OCI-LY3 (cell line): ENCODE results near the gene CEP85L.

Experiments used
- H2AFZ ChIP-seq: fragments of 200-600, 300-600 bp; shearing (Covaris generic); 2 replicates; pipeline ENCODE4 v1.6.0; 2014; ENCODE audit warnings: antibody characterized with exemption, low read depth, low read length
- H3K27ac ChIP-seq: fragments of 200-600, 300-600 bp; sonication (generic); 2 replicates; pipeline ENCODE4 v1.5.1; 2014; ENCODE audit warnings: mild to moderate bottlenecking, low read length, moderate library complexity, mixed read lengths
- H3K27me3 ChIP-seq: fragments of 200-600, 300-600 bp; sonication (generic); 2 replicates; pipeline ENCODE4 v1.6.1; 2014; ENCODE audit warnings: low read depth, low read length, mixed read lengths
- H3K36me3 ChIP-seq: fragments of 200-600, 300-600 bp; sonication (generic); replicated peaks from 2 replicates; pipeline ENCODE3; 2014; ENCODE audit warnings: low read depth, low read length, mixed read lengths
- H3K4me1 ChIP-seq: fragments of 300-600, 200-600 bp; sonication (generic); 2 replicates; pipeline ENCODE4 v1.6.1; 2014; ENCODE audit warnings: low read length, mixed read lengths
- H3K4me2 ChIP-seq: fragments of 200-600, 300-600 bp; sonication (generic); 2 replicates; pipeline ENCODE4 v1.6.1; 2014; ENCODE audit warnings: low read length, mixed read lengths
- H3K4me3 ChIP-seq: fragments of 300-600, 200-600 bp; sonication (generic); 2 replicates; pipeline ENCODE4 v1.5.1; 2014; ENCODE audit warnings: antibody characterized with exemption, mild to moderate bottlenecking, low read length, moderate library complexity
- H3K79me2 ChIP-seq: fragments of 300-600, 200-600 bp; shearing (Covaris generic); 2 replicates; pipeline ENCODE4 v1.6.1; 2014; ENCODE audit warnings: mild to moderate bottlenecking, low read length, mixed read lengths
- H3K9ac ChIP-seq: fragments of 300-600, 200-600 bp; shearing (Covaris generic); 2 replicates; pipeline ENCODE4 v1.6.0; 2014; ENCODE audit warnings: mild to moderate bottlenecking, low read length, moderate library complexity
- H3K9me3 ChIP-seq: fragments of 200-600, 300-600 bp; shearing (Covaris generic); 2 replicates; pipeline ENCODE4 v1.6.1; 2014; ENCODE audit warnings: low read length, mixed read lengths; ENCODE audit not compliant: insufficient read depth
- H4K20me1 ChIP-seq: fragments of 200-600, 300-600 bp; sonication (generic); 2 replicates; pipeline ENCODE4 v1.6.1; 2016; ENCODE audit warnings: low read length, mixed read lengths; ENCODE audit not compliant: insufficient read depth
- EZH2phosphoT487 ChIP-seq: fragments of 200-600 bp; shearing (Covaris generic); IDR thresholded peaks from 2 replicates; pipeline ENCODE4 v1.6.1; 2018; ENCODE audit warnings: antibody characterized with exemption, mixed run types, low read depth
- TF ChIP-seq, protein P1 (sequence below): fragments of 200-600, 300-600 bp; sonication (generic); IDR thresholded peaks from 2 replicates; pipeline ENCODE4 v1.5.1; 2014; ENCODE audit warnings: antibody characterized with exemption, low read length, low read depth

The CEP85L gene

GRCh38 chr6:118511930-118512715 lies 139.3 kb downstream of the CEP85L start:
- no peaks in the 10 kb centered on the region for H3K27me3 ChIP-seq
- H3K79me2 ChIP-seq, result no peaks in the 10 kb centered on the region
- H2AFZ ChIP-seq, result no peak overlapping the region
- H3K4me2 ChIP-seq, result no peak overlapping the region
- H4K20me1 ChIP-seq, result no peaks in the 10 kb centered on the region
- TF ChIP-seq EZH2phosphoT487, result no peak
- TF ChIP-seq, protein P1, sequence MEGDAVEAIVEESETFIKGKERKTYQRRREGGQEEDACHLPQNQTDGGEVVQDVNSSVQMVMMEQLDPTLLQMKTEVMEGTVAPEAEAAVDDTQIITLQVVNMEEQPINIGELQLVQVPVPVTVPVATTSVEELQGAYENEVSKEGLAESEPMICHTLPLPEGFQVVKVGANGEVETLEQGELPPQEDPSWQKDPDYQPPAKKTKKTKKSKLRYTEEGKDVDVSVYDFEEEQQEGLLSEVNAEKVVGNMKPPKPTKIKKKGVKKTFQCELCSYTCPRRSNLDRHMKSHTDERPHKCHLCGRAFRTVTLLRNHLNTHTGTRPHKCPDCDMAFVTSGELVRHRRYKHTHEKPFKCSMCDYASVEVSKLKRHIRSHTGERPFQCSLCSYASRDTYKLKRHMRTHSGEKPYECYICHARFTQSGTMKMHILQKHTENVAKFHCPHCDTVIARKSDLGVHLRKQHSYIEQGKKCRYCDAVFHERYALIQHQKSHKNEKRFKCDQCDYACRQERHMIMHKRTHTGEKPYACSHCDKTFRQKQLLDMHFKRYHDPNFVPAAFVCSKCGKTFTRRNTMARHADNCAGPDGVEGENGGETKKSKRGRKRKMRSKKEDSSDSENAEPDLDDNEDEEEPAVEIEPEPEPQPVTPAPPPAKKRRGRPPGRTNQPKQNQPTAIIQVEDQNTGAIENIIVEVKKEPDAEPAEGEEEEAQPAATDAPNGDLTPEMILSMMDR, result no peak
- no peaks in the 10 kb centered on the region for H3K36me3 ChIP-seq
- H3K9me3 ChIP-seq, result no peaks in the 10 kb centered on the region
- H3K4me3 ChIP-seq, result no peak overlapping the region
- no peaks in the 10 kb centered on the region for H3K4me1 ChIP-seq
- H3K9ac ChIP-seq, result no peak overlapping the region
- H3K27ac ChIP-seq, result no peak overlapping the region

DNA sequence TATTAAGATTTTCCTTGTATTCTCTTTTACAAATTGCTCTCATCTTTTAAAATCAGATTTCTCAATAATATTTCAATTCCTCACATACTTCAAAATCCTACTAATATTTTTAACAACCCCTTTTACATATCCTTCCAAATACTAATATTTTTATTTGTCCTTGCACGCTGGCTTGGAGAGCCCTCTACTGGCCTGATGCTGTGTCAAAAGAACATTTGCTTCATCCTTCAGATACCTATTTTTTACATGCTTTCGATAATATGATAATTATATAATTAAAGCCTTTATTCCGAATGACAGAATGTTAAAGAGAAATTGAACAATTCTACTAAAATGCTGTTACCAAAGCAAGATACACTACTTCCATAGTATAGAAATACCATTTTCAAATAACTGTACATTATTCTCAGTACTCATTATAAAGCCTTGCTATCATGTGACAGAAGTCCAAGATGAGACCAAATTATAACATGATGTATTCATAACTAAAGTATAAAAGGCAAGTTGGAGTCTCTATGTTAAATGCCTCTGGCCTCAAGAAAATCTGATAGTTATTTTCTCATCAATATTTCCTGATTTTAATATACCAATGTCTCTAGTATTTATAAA lies 142.3 kb downstream of the CEP85L start:
- no peaks in the 10 kb centered on the region for H3K79me2 ChIP-seq
- no peak overlapping the region for H3K27ac ChIP-seq
- no peak overlapping the region for H3K9ac ChIP-seq
- no peak overlapping the region for H3K4me2 ChIP-seq
- no peaks in the 10 kb centered on the region for H4K20me1 ChIP-seq
- H2AFZ ChIP-seq, result no peak overlapping the region
- no peaks in the 10 kb centered on the region for H3K27me3 ChIP-seq
- TF ChIP-seq, protein P1, result peak; percentile 70
- no peak for TF ChIP-seq EZH2phosphoT487
- no peaks in the 10 kb centered on the region for H3K36me3 ChIP-seq
- H3K4me3 ChIP-seq, result no peak overlapping the region
- H3K9me3 ChIP-seq, result no peaks in the 10 kb centered on the region
- H3K4me1 ChIP-seq, result no peaks in the 10 kb centered on the region

DNA sequence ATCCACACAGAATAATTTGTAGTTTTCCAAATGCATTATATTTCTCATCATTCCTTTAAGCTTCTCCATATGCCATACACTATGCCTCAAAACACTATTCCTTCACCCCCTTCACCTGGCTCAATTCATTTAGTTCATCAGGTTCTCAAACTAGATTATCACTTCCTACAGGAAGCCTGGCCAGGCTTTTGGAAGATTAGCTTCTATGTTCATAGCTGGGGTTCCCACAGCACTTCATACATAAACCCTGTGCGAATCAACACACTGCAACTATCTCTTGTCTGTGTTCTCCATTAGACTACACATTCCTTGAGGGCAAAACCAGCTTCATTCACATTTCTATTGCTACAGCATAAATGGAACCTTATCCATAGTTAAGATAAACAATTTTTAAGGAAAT lies 143.8 kb downstream of the CEP85L start:
- Histone ChIP-seq H3K36me3 (no peaks in the 10 kb centered on the region), H3K4me3 (no peak overlapping the region), H4K20me1 (no peaks in the 10 kb centered on the region), H3K79me2 (no peaks in the 10 kb centered on the region), H3K27me3 (no peaks in the 10 kb centered on the region), H3K4me1 (no peaks in the 10 kb centered on the region), H3K4me2 (no peak overlapping the region), H2AFZ (no peak overlapping the region), H3K9ac (no peak overlapping the region), H3K9me3 (no peaks in the 10 kb centered on the region), H3K27ac (no peak overlapping the region)
- TF ChIP-seq, protein P1, result no peak
- TF ChIP-seq EZH2phosphoT487, result no peak

- H3K79me2 ChIP-seq, result no peaks in the 10 kb centered on the region
- H3K36me3 ChIP-seq, result no peaks in the 10 kb centered on the region
- no peaks in the 10 kb centered on the region for H3K27me3 ChIP-seq
- H3K9ac ChIP-seq, result no peak overlapping the region
- H3K4me1 ChIP-seq, result no peaks in the 10 kb centered on the region
- H3K27ac ChIP-seq, result no peak overlapping the region
- H3K9me3 ChIP-seq, result no peaks in the 10 kb centered on the region
- no peak overlapping the region for H2AFZ ChIP-seq
- H3K4me3 ChIP-seq, result no peak overlapping the region
- H4K20me1 ChIP-seq, result no peaks in the 10 kb centered on the region
- TF ChIP-seq EZH2phosphoT487, result no peak
- TF ChIP-seq, protein P1, result no peak
- H3K4me2 ChIP-seq, result no peak overlapping the region
Observed at GRCh38 chr6:118506071-118506638, 145.2 kb downstream of the CEP85L start.
